GM19452 (cell line): ENCODE results near the gene NKAIN2.

Experiments
- ATAC-seq: cut with Tn5 transposase; IDR thresholded peaks from one replicate; pipeline ENCODE4 v1.9.1; 2021; ENCODE audit not compliant: unreplicated experiment

The NKAIN2 gene

GRCh38 chr6:123803504-123804013 is at the start of gene NKAIN2:
TSS of gene NKAIN2 (plus strand) at chr6:123803865.
- peak; percentile 18 for ATAC-seq

- ATAC-seq, result no peak
These were observed 44.2 kb upstream of the NKAIN2 start for GRCh38 chr6:123759472-123759871.

GRCh38 chr6:123763904-123764303 is 39.8 kb upstream of the NKAIN2 start:
- no peak for ATAC-seq

GRCh38 chr6:123764722-123765121 is 38.9 kb upstream of the NKAIN2 start:
- no peak for ATAC-seq

- ATAC-seq, result no peak
These were observed 34.7 kb upstream of the NKAIN2 start for GRCh38 chr6:123768921-123769320.

GRCh38 chr6:123769431-123769830 is 34.2 kb upstream of the NKAIN2 start:
- ATAC-seq, result no peak

GRCh38 chr6:123770247-123770949 is 33.3 kb upstream of the NKAIN2 start:
- no peak for ATAC-seq

- no peak for ATAC-seq
These were observed 32.5 kb upstream of the NKAIN2 start for GRCh38 chr6:123771126-123771525.

GRCh38 chr6:123777563-123777962 is 26.1 kb upstream of the NKAIN2 start:
- no peak for ATAC-seq

- ATAC-seq, result no peak
These were observed 23.6 kb upstream of the NKAIN2 start for GRCh38 chr6:123780021-123780420.

GRCh38 chr6:123784330-123784729 is 19.3 kb upstream of the NKAIN2 start:
- ATAC-seq, result no peak

- ATAC-seq, result no peak
These were observed 18.6 kb upstream of the NKAIN2 start for GRCh38 chr6:123785039-123785438.

GRCh38 chr6:123788319-123788718 is 15.3 kb upstream of the NKAIN2 start:
- ATAC-seq, result no peak

GRCh38 chr6:123794190-123794589 is 9.5 kb upstream of the NKAIN2 start:
- ATAC-seq, result no peak

GRCh38 chr6:123794799-123795198 is 8.9 kb upstream of the NKAIN2 start:
- no peak for ATAC-seq

- no peak for ATAC-seq
These were observed 2.6 kb upstream of the NKAIN2 start for GRCh38 chr6:123801067-123801466.

- ATAC-seq, result peak; percentile 21
These were observed 1.3 kb upstream of the NKAIN2 start for GRCh38 chr6:123802351-123802696.

GRCh38 chr6:123802697-123803503 is 765 bp upstream of the NKAIN2 start:
- ATAC-seq, result peak; percentile 98

GRCh38 chr6:123804014-123804786 is 535 bp downstream of the NKAIN2 start:
- no peak for ATAC-seq

- no peak for ATAC-seq
These were observed 1.3 kb downstream of the NKAIN2 start for GRCh38 chr6:123804787-123805540.

GRCh38 chr6:123805921-123806320 is 2.3 kb downstream of the NKAIN2 start:
- ATAC-seq, result no peak
